Ovary (tissue), 3 donors: Measurements from ENCODE around the gene ADGRF1.

Source experiments
- CTCF ChIP-seq, 3 donors: fragments of 450-650 bp in 2 of 3; fragments of 200-600 bp in 1 of 3; IDR thresholded peaks; one replicate each; pipeline versions ENCODE4 v1.5.1 to v1.8.0; 2016 to 2022; ENCODE audit warnings: antibody characterized with exemption in 3 of 3, mild to moderate bottlenecking in 1 of 3
- EP300 ChIP-seq: sonication (generic); formaldehyde crosslinking; IDR thresholded peaks from one replicate; pipeline ENCODE4 v1.6.1; 2017; ENCODE audit warnings: antibody characterized with exemption
- POLR2A ChIP-seq: fragments of 450-650 bp; IDR thresholded peaks from one replicate; pipeline ENCODE4 v1.6.1; 2017; ENCODE audit warnings: antibody characterized with exemption, mild to moderate bottlenecking, moderate library complexity
- donor health status: DM: no; HTN: no; CAD: no.

- TF ChIP-seq CTCF (IDR thresholded peaks at IDR 0.05) (no peak), POLR2A (no peak), EP300 (no peak)
These were observed 77.2 kb downstream of the ADGRF1 start for GRCh38 chr6:46964716-46965519.
